HepG2 (cell line): Measurements from ENCODE around the gene PSMA3. TPM values are rescaled to one million over a fixed set of nuclear protein-coding genes. Genes with fewer than 3 reads are reported as not detected.
A peak's percentile ranks its signal among the peaks of the same experiment; 100 is the strongest.

Experiments used
- CBFB ChIP-seq: sonication (generic); formaldehyde crosslinking; IDR thresholded peaks from 2 replicates; pipeline ENCODE4 v1.4.0; 2020; ENCODE audit warnings: missing genetic modification reagents
- DMTF1 ChIP-seq: sonication (generic); formaldehyde crosslinking; IDR thresholded peaks from 2 replicates; pipeline ENCODE4 v1.4.0; 2020; ENCODE audit warnings: mild to moderate bottlenecking, missing genetic modification reagents
- GMEB1 ChIP-seq: sonication (generic); formaldehyde crosslinking; IDR thresholded peaks from 2 replicates; pipeline ENCODE4 v1.5.1; 2020; ENCODE audit warnings: missing genetic modification reagents, mild to moderate bottlenecking, borderline replicate concordance
- HOMEZ ChIP-seq: IDR thresholded peaks from 2 replicates; pipeline ENCODE4 v1.6.1; 2016; ENCODE audit warnings: low read depth
- IKZF5 ChIP-seq: IDR thresholded peaks from 2 replicates; pipeline ENCODE4 v1.6.1; 2018; ENCODE audit warnings: missing genetic modification reagents, mild to moderate bottlenecking, missing compliant biosample characterization
- KDM1A ChIP-seq: IDR thresholded peaks from 2 replicates; pipeline ENCODE4 v1.6.1; 2016; ENCODE audit warnings: missing compliant biosample characterization
- MATR3 ChIP-seq: sonication (generic); formaldehyde crosslinking; IDR thresholded peaks from 2 replicates; pipeline ENCODE4 v1.4.0; 2020; ENCODE audit warnings: missing genetic modification reagents
- MBNL3 ChIP-seq: fragments of 250-450 bp; sonication (Bioruptor Pico); conservative IDR thresholded peaks from 2 replicates; pipeline ENCODE4 v1.8.0; 2022; ENCODE audit warnings: mild to moderate bottlenecking, inconsistent platforms
- POLR2AphosphoS2 ChIP-seq: IDR thresholded peaks from 2 replicates; pipeline ENCODE4 v1.6.1; 2011; ENCODE audit warnings: low read depth, low read length, improper control_type of control experiment
- SKI ChIP-seq: fragments of 450-650 bp; IDR thresholded peaks from one replicate; pipeline ENCODE4 v1.6.1; 2018; ENCODE audit warnings: mild to moderate bottlenecking; ENCODE audit not compliant: partially characterized antibody
- SMAD1 ChIP-seq: sonication (generic); formaldehyde crosslinking; IDR thresholded peaks from 2 replicates; pipeline ENCODE4 v1.4.0; 2020; ENCODE audit warnings: missing genetic modification reagents, low read depth, mild to moderate bottlenecking, borderline replicate concordance
- ZBTB44 ChIP-seq: sonication (generic); formaldehyde crosslinking; IDR thresholded peaks from 2 replicates; pipeline ENCODE4 v1.4.0; 2020; ENCODE audit warnings: missing genetic modification reagents
- ZKSCAN8 ChIP-seq: IDR thresholded peaks from 2 replicates; pipeline ENCODE4 v1.6.1; 2016; ENCODE audit warnings: borderline replicate concordance, missing genetic modification reagents, missing compliant biosample characterization
- ZNF136 ChIP-seq: sonication (generic); formaldehyde crosslinking; IDR thresholded peaks from 2 replicates; pipeline ENCODE4 v1.8.1; 2022; ENCODE audit warnings: low read depth, mild to moderate bottlenecking, moderate library complexity, missing genetic modification reagents
- ZNF326 ChIP-seq: sonication (generic); formaldehyde crosslinking; IDR thresholded peaks from 2 replicates; pipeline ENCODE4 v1.4.0; 2020; ENCODE audit warnings: missing genetic modification reagents, borderline replicate concordance
- ZNF335 ChIP-seq: sonication (generic); formaldehyde crosslinking; IDR thresholded peaks from 2 replicates; pipeline ENCODE4 v1.4.0; 2020; ENCODE audit warnings: missing genetic modification reagents
- ZNF350 ChIP-seq: sonication (generic); formaldehyde crosslinking; IDR thresholded peaks from 2 replicates; pipeline ENCODE4 v1.4.0; 2020; ENCODE audit warnings: mild to moderate bottlenecking, low read depth, missing genetic modification reagents, borderline replicate concordance
- ZNF446 ChIP-seq: sonication (generic); formaldehyde crosslinking; IDR thresholded peaks from 2 replicates; pipeline ENCODE4 v1.5.0; 2020; ENCODE audit warnings: mild to moderate bottlenecking, missing genetic modification reagents
- ZNF501 ChIP-seq: sonication (generic); formaldehyde crosslinking; IDR thresholded peaks from 2 replicates; pipeline ENCODE4 v1.5.1; 2020; ENCODE audit warnings: mild to moderate bottlenecking, moderate library complexity, missing genetic modification reagents
- ZNF576 ChIP-seq: sonication (generic); formaldehyde crosslinking; IDR thresholded peaks from 2 replicates; pipeline ENCODE4 v1.4.0; 2020; ENCODE audit warnings: mild to moderate bottlenecking, missing genetic modification reagents
- ZNF589 ChIP-seq: sonication (generic); formaldehyde crosslinking; conservative IDR thresholded peaks from 2 replicates; pipeline ENCODE4 v1.8.0; 2022; ENCODE audit warnings: mild to moderate bottlenecking, moderate library complexity, missing genetic modification reagents
- ZNF660 ChIP-seq: sonication (generic); formaldehyde crosslinking; IDR thresholded peaks from 2 replicates; pipeline ENCODE4 v1.5.1; 2020; ENCODE audit warnings: mild to moderate bottlenecking, low read depth, missing genetic modification reagents, borderline replicate concordance
- ZNF773 ChIP-seq: sonication (generic); formaldehyde crosslinking; IDR thresholded peaks from 2 replicates; pipeline ENCODE4 v1.4.0; 2020; ENCODE audit warnings: missing genetic modification reagents, borderline replicate concordance
- polyA plus RNA-seq, 8 experiments: library from polyadenylated mRNA; depleted of rRNA in 3 of 8; stranded (reverse) in 7 of 8; unstranded in 1 of 8; fragments of >200 nt; fragmentation: Illumina TruSeq in 4 of 8; extraction: Trizol in 4 of 8; gene quantifications; 2 replicates each; pipeline versions ENCODE4 v1.2.1 to v1.2.3, GENCODE V29; 2011 to 2016; ENCODE audit warnings: low read depth in 4 of 8, missing spikeins in 1 of 8, mixed read lengths in 1 of 8; ENCODE audit not compliant: insufficient read depth in 1 of 8
- total RNA-seq, 5 experiments: library from RNA; depleted of rRNA; stranded (reverse); fragments of >200 nt; fragmentation: Illumina TruSeq; extraction: Trizol; gene quantifications; 2 replicates each; pipeline ENCODE4 v1.2.3, GENCODE V29; 2016; ENCODE audit warnings: low read depth in 1 of 5

Gene PSMA3
- total and polyA plus RNA-seq, 2 of the 13 experiments (the other 11 are each of a cell fraction or from before 2014, with no cell fraction given): 232 to 275 TPM

- TF ChIP-seq ZBTB44 (no peak), KDM1A (CRISPR knock-in tag) (peak; percentile 46; the same call in 1 of the 2 replicates), ZNF350 (CRISPR knock-in tag) (no peak), ZNF589 (no peak), CBFB (CRISPR knock-in tag) (no peak), ZNF335 (no peak), ZNF501 (CRISPR knock-in tag) (no peak), HOMEZ (peak; percentile 99), SMAD1 (CRISPR knock-in tag) (no peak), ZNF136 (CRISPR knock-in tag) (no peak), MATR3 (CRISPR knock-in tag) (no peak), ZKSCAN8 (no peak), ZNF773 (CRISPR knock-in tag) (no peak), ZNF326 (CRISPR knock-in tag) (no peak), ZNF660 (no peak), IKZF5 (CRISPR knock-in tag) (0 out of 2 replicates have a peak, but pooled peaks have one; percentile 42), SKI (no peak), GMEB1 (no peak; the same call in 1 of the 2 replicates), DMTF1 (CRISPR knock-in tag) (no peak), MBNL3 (CRISPR knock-in tag) (no peak), ZNF576 (CRISPR knock-in tag) (no peak), ZNF446 (CRISPR knock-in tag) (no peak), POLR2AphosphoS2 (no peak)
These were observed 43.0 kb downstream of the PSMA3 start (continued) for GRCh38 chr14:58287607-58288042.
